ENCODE results near the gene CDV3.
"Not testable (repeated sequence)": the region's sequence is repeated elsewhere in the genome, so short reads cannot be mapped to it uniquely, and the experiment has no call there.

CDV3 gene

GRCh38 chr3:133573629-133574194, at the start of gene CDV3:
CDV3 (plus strand) TSS chr3:133573686; CDS start chr3:133574045, 359 bp downstream.
- no peak for DNase-seq (ENCODE audit: low read depth in 1 of 2, low spot score in 1 of 2)

- DNase-seq (ENCODE audit: low read depth in 1 of 2, low spot score in 1 of 2), result not testable (repeated sequence)
Measured at GRCh38 chr3:133523758-133524157, 49.7 kb upstream of the CDV3 start.

DNA sequence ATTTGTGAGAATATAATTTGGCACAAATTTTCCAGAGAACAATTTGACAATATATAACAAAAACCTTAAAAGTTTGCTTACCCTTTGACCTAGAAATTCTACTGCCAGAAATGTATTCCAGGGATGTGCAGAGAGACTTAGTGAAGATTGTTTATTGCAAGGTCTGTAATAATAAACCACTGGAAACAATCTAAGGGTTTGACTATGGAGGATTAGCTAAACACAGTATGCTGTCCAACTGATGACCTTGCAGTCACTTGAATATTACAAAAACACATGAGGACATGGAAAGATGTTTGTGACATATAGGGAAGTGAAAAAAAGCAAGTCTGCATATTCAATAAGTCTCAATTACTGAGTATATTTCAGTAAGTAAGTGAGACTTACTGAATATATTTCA, 48.1 kb upstream of the CDV3 start:
- DNase-seq (ENCODE audit: low read depth in 1 of 2, low spot score in 1 of 2), result no peak

DNA sequence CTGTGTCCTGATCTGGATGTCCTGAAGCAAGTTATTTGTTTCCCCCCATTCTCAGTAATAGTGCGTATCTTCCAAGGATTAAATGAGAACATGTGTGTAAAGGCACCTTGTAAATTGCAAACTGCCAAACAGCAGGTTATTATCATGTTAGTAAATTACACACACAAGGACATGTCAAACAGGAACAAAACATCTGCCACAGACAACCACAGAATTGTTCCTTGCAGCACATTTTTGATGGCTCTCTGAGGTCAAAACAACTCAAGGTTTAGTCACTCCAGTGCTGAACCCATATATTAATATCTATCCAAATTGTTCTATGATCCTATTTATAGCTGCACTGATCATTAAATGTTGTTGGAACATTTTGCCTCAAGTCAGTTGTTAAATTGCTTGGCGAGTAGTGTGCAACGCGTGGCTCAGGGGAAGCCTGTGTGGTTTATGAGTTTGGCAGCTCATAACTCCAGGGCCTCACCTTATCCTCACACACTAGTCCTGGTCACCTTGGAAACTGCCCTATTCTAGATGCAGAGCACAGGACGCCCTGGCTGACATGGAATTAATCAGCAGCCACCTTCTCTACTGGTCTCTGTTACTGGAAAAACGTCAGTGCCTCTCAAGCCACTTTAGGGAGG, 46.3 kb upstream of the CDV3 start:
- no peak for DNase-seq (ENCODE audit: low read depth in 1 of 2, low spot score in 1 of 2)

- no peak for DNase-seq (ENCODE audit: low read depth in 1 of 2, low spot score in 1 of 2)
Measured at GRCh38 chr3:133529809-133530208, 43.7 kb upstream of the CDV3 start.

GRCh38 chr3:133531981-133532380, 41.5 kb upstream of the CDV3 start:
- DNase-seq (ENCODE audit: low read depth in 1 of 2, low spot score in 1 of 2), result no peak

DNA sequence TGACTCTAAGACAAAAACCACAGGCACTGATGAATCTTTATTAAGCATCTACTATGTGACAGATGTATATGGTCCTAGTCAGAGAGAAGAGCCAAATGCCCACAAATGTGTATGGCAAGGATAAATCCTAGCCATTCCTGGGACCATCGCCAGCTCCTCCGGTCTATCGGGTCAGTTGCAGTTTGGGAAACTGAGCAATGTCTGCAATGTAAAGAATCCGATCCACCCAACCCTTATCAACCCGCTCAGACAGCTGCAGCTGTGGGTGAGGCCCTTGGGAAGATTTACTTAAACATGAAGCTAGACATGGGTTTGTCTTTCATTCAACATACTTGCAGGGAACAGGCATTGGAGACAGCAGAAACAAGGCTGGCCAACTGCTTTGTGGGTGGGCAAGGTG, 40.5 kb upstream of the CDV3 start:
- DNase-seq (ENCODE audit: low read depth in 1 of 2, low spot score in 1 of 2), result no peak

DNA sequence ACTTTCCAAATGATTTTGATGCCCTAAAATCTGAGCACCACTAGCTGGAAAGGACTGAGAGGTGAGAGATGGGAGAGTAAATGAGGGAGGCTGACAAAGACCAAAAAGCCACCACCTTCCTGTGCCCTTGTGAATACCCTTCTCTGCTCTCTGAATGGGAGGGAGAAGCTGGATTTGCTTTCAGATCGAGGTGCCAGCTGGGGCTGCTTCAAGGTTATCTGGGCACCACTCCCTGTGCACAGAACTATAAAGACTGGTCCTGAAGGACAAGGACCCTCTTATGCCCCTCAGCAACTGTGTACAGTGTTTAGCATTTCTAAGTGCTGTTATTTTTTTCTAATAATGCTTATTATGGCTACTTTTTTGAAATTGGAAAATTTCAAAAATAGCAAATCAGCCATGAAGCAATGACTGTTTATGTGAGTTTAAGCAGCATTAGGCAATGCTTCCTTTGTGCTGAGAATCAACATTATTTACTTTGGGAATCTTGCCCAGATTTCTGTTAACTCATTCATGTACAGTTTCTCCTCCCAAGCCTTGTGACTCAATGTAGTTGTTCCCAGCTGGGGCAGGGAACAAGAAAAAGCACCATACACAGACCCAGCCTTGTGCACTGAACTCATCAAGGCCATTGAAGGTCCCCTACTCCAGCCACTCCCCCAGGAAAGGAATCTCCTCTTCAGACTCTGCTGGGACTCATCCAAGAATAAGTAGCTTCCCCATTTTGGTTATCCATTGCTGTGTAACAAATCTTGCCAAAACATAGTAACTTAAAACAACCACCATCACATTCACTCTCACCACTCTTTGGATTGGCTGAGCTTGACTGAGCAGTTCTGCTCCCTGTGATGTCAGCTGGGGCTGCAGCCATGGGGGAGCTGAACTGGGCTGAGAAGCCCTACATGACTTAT, 37.3 kb upstream of the CDV3 start:
- no peak for DNase-seq (ENCODE audit: low read depth in 1 of 2, low spot score in 1 of 2)

- not testable (repeated sequence) for DNase-seq (ENCODE audit: low read depth in 1 of 2, low spot score in 1 of 2)
Measured at GRCh38 chr3:133537131-133537530, 36.4 kb upstream of the CDV3 start.

DNA sequence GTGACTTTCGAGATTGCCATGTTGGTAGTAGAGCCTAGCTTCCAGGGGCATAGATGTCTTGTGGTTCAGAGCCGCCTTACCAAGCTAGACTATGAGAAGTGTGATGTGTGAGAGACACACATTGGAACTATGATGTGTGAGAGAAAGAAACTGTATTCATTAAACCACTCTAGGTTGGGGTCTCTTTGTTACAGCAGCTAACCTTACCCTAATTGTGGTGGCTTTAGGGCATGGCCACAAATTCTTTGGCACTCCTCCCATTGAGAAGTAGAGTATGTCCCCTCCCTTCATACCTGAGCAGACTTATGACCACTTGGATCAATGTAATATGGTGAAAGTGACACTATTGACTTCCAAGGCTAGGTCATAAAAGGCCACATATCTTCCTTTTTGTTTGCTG, 35.3 kb upstream of the CDV3 start:
- no peak for DNase-seq (ENCODE audit: low read depth in 1 of 2, low spot score in 1 of 2)

DNA sequence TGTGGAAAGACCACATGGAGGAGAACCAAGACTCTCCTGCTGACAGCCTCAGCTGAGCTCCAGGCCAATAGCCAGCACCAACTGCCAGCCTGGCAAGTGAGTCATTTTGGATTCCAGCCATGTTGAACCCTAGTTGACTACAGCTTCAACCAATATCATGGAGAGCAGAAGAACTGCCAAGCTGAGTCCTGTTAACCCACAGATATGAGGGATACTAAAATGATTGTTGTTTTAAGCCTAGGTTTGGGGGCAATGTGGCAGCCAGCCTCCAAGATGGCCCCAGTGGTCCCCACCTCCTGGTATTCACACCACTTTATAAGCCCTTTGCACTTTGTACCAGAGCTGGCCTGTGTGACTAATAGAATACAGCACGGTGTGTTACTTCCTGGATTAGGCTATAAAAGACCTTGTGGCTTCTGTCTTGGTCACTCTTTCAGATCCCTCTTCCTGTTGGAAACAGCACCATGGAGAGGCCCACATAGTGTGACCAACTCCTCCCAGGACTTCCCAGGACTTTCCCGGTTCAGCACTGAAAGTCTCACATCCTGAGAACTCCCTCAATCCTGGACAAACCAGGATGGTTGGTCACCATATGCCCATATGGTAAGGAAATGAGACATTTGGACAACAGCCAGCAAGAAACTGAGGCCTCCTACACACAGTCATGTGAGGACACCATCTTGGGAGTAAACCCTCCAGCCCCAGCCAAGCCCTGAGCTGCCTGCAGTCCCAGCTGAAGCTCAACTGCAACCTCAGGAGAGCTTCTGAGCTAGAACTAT, 32.4 kb upstream of the CDV3 start:
- DNase-seq (ENCODE audit: low read depth in 1 of 2, low spot score in 1 of 2), result no peak

- no peak for DNase-seq (ENCODE audit: low read depth in 1 of 2, low spot score in 1 of 2)
Measured at GRCh38 chr3:133542871-133543270, 30.6 kb upstream of the CDV3 start.

DNA sequence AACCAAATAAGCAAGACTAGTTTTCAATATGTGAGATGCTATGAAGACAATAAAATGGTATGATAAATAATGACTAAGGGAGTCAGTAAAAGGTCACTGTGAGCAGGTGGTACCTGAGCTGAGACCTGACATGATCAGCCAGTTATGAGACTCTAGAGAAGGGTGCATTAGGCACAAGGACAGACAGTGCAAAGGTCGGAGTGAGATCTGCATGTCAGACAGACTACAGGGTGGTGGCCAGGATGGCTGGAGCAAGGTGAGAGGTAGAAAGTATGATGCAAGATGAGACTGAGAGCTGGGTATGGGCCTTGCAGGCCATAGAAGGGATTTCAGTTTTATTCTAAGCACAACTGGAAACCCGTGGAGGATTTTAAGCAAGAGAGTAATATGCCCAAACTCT, 28.5 kb upstream of the CDV3 start:
- DNase-seq (ENCODE audit: low read depth in 1 of 2, low spot score in 1 of 2), result not testable (repeated sequence)

- no peak for DNase-seq (ENCODE audit: low read depth in 1 of 2, low spot score in 1 of 2)
Measured at GRCh38 chr3:133547432-133548041, 25.9 kb upstream of the CDV3 start.

- no peak for DNase-seq (ENCODE audit: low read depth in 1 of 2, low spot score in 1 of 2)
Measured at GRCh38 chr3:133548090-133548489, 25.4 kb upstream of the CDV3 start.

GRCh38 chr3:133549565-133549964, 23.9 kb upstream of the CDV3 start:
- no peak for DNase-seq (ENCODE audit: low read depth in 1 of 2, low spot score in 1 of 2)

GRCh38 chr3:133551589-133551988, 21.9 kb upstream of the CDV3 start:
- DNase-seq (ENCODE audit: low read depth in 1 of 2, low spot score in 1 of 2), result not testable (repeated sequence)

- DNase-seq (ENCODE audit: low read depth in 1 of 2, low spot score in 1 of 2), result no peak
Measured at GRCh38 chr3:133561679-133562078, 11.8 kb upstream of the CDV3 start.

DNA sequence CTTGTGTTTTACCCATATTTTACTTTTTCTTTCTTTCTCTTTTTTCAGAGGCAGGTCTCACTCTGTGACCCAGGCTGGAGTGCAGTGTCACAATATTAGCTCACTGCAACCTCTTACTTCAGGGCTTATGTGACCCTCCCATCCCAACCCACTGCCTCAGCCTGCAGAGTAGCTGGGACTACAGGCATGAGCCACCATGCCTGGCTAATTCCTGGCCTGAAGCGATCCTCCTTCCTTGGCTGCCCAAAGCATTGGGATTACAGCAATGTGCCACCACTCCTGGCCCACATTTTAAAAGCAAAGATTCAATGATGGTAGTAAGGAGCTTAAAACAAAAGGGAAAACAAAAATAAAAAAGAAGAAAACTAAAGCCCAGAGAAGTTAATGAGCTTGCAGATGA, 11.1 kb upstream of the CDV3 start:
- DNase-seq (ENCODE audit: low read depth in 1 of 2, low spot score in 1 of 2), result no peak

DNA sequence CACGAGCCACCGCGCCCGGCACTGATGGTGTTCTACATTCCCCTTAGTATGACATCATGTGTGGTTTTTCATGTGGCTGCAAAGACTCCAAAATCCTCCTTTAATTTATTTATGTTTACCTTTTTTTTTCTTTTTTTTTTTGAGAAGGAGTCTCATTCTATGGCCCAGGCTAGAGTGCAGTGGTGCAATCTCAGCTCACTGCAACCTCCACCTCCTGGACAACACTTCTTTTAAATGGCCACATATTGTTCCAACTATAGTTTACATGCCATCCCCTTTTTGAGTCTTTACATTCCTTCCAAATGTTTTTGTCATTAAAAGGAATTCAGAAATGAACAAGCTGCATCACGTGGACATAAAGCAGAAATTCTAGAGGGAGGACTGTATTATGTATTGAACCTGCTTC, 10.3 kb upstream of the CDV3 start:
- DNase-seq (ENCODE audit: low read depth in 1 of 2, low spot score in 1 of 2), result no peak

- no peak for DNase-seq (ENCODE audit: low read depth in 1 of 2, low spot score in 1 of 2)
Measured at GRCh38 chr3:133563816-133564215, 9.7 kb upstream of the CDV3 start.
